ENCODE data around the gene MCM10. TPM values are rescaled to one million over a fixed set of nuclear protein-coding genes. Genes with fewer than 3 reads are reported as not detected.

Gene MCM10
- total RNA-seq, 4 donors from 2014 or later: 0.22 TPM; not detected in 3

- WGBS, 2 donors: 61 to 66% methylated on average over 3 of the region's 3 CpGs
- H3K27ac ChIP-seq: peak overlapping the region in 2 of 4 donors; percentile 36 to 48
- TF ChIP-seq POLR2A (IDR thresholded peaks at IDR 0.05): no peak
- H3K27me3 ChIP-seq: no peaks in the 10 kb centered on the region
- H3K36me3 ChIP-seq: peaks cover 0 to 76% (median 0%) of the 10 kb centered on the region in 3 donors
- H3K9me3 ChIP-seq: no peaks in the 10 kb centered on the region
- H3K4me3 ChIP-seq: no peak overlapping the region
- H3K4me1 ChIP-seq: peaks cover 0 to 25% (median 2%) of the 10 kb centered on the region in 4 donors
- no peak for DNase-seq (ENCODE audit: low spot score in 2 of 2)
Observed at GRCh38 chr10:13118784-13119410, 42.5 kb upstream of the MCM10 start.

GRCh38 chr10:13120786-13121499 is 40.4 kb upstream of the MCM10 start:
- H3K36me3 ChIP-seq: peaks cover 0 to 93% (median 0%) of the 10 kb centered on the region in 3 donors

GRCh38 chr10:13121500-13121854 is 39.9 kb upstream of the MCM10 start:
- H3K27me3 ChIP-seq: no peaks in the 10 kb centered on the region
- no peaks in the 10 kb centered on the region for H3K9me3 ChIP-seq
- H3K36me3 ChIP-seq: peaks cover 0 to 91% (median under 1%) of the 10 kb centered on the region in 3 donors
- no peak for DNase-seq (ENCODE audit: low spot score in 2 of 2)
- H3K4me1 ChIP-seq: peaks cover 0 to 22% (median 2%) of the 10 kb centered on the region in 4 donors
- 72 to 87% methylated on average over 1 of the region's 1 CpG for WGBS, 2 donors
- TF ChIP-seq POLR2A (IDR thresholded peaks at IDR 0.05) (no peak), EP300 (IDR thresholded peaks at IDR 0.05) (no peak), CTCF (IDR thresholded peaks at IDR 0.05) (no peak)
- H3K4me3 ChIP-seq: no peak overlapping the region
- no peak overlapping the region for H3K27ac ChIP-seq

More at GRCh38 chr10:13120786-13121499, 40.4 kb upstream of the MCM10 start:
- no peak for DNase-seq (ENCODE audit: low spot score in 2 of 2)
- Histone ChIP-seq H3K9me3 (no peaks in the 10 kb centered on the region), H3K27me3 (no peaks in the 10 kb centered on the region), H3K4me1 (peaks cover 0 to 22% (median 2%) of the 10 kb centered on the region in 4 donors), H3K4me3 (no peak overlapping the region), H3K27ac (no peak overlapping the region)
- WGBS, 2 donors: 83 to 85% methylated on average over 10 of the region's 10 CpGs
- TF ChIP-seq POLR2A (IDR thresholded peaks at IDR 0.05) (no peak), EP300 (IDR thresholded peaks at IDR 0.05) (peak in 1 of 2 donors; percentile 67)

GRCh38 chr10:13136651-13137050 is 24.7 kb upstream of the MCM10 start:
- Histone ChIP-seq H3K27ac (no peak overlapping the region), H3K27me3 (no peaks in the 10 kb centered on the region), H3K36me3 (peaks cover 4 to 99% (median 16%) of the 10 kb centered on the region in 3 donors), H3K4me3 (no peak overlapping the region), H3K9me3 (no peaks in the 10 kb centered on the region), H3K4me1 (no peaks in the 10 kb centered on the region)
- DNase-seq (ENCODE audit: low spot score in 2 of 2): no peak
- 93 to 96% methylated on average over 8 of the region's 8 CpGs for WGBS, 2 donors
- TF ChIP-seq CTCF (IDR thresholded peaks at IDR 0.05) (no peak), POLR2A (IDR thresholded peaks at IDR 0.05) (no peak), EP300 (IDR thresholded peaks at IDR 0.05) (no peak)

- Histone ChIP-seq H3K9me3 (no peaks in the 10 kb centered on the region), H3K4me3 (no peak overlapping the region), H3K36me3 (peaks cover 2 to 92% (median 16%) of the 10 kb centered on the region in 3 donors), H3K27ac (no peak overlapping the region), H3K4me1 (no peaks in the 10 kb centered on the region), H3K27me3 (no peaks in the 10 kb centered on the region)
- TF ChIP-seq CTCF (IDR thresholded peaks at IDR 0.05): no peak
- DNase-seq (ENCODE audit: low spot score in 2 of 2): no peak
- WGBS, 2 donors: 70 to 72% methylated on average over 7 of the region's 7 CpGs
Observed at GRCh38 chr10:13139150-13139549, 22.2 kb upstream of the MCM10 start.

- no peaks in the 10 kb centered on the region for H3K27me3 ChIP-seq
- peaks cover 0 to 3% (median 0%) of the 10 kb centered on the region in 4 donors for H3K9me3 ChIP-seq
- H3K4me3 ChIP-seq: no peak overlapping the region
- TF ChIP-seq CTCF (IDR thresholded peaks at IDR 0.05): no peak
- TF ChIP-seq POLR2A (IDR thresholded peaks at IDR 0.05): no peak
- H3K4me1 ChIP-seq: no peaks in the 10 kb centered on the region
- no peak overlapping the region for H3K27ac ChIP-seq
- WGBS, 2 donors: 49 to 51% methylated on average over 2 of the region's 2 CpGs
- H3K36me3 ChIP-seq: peaks cover 0 to 87% (median 16%) of the 10 kb centered on the region in 3 donors
- DNase-seq (ENCODE audit: low spot score in 2 of 2): no peak
Observed at GRCh38 chr10:13139676-13140075, 21.7 kb upstream of the MCM10 start.

Data from tibial nerve (tissue), 4 donors.